Activated effector memory CD4-positive, alpha-beta T cell treated with anti-CD3 and anti-CD28 coated beads, Interleukin-2, amount 50 U/mL, for 16 hours (primary cell): ENCODE measurements around the gene LRRIQ1.
"Not testable (repeated sequence)": the region's sequence is repeated elsewhere in the genome, so short reads cannot be mapped to it uniquely, and the experiment has no call there.

Experiments used
- DNase-seq: peaks from one replicate; pipeline ENCODE4 v3.0.0-alpha.2; 2020

The LRRIQ1 gene, protein sequence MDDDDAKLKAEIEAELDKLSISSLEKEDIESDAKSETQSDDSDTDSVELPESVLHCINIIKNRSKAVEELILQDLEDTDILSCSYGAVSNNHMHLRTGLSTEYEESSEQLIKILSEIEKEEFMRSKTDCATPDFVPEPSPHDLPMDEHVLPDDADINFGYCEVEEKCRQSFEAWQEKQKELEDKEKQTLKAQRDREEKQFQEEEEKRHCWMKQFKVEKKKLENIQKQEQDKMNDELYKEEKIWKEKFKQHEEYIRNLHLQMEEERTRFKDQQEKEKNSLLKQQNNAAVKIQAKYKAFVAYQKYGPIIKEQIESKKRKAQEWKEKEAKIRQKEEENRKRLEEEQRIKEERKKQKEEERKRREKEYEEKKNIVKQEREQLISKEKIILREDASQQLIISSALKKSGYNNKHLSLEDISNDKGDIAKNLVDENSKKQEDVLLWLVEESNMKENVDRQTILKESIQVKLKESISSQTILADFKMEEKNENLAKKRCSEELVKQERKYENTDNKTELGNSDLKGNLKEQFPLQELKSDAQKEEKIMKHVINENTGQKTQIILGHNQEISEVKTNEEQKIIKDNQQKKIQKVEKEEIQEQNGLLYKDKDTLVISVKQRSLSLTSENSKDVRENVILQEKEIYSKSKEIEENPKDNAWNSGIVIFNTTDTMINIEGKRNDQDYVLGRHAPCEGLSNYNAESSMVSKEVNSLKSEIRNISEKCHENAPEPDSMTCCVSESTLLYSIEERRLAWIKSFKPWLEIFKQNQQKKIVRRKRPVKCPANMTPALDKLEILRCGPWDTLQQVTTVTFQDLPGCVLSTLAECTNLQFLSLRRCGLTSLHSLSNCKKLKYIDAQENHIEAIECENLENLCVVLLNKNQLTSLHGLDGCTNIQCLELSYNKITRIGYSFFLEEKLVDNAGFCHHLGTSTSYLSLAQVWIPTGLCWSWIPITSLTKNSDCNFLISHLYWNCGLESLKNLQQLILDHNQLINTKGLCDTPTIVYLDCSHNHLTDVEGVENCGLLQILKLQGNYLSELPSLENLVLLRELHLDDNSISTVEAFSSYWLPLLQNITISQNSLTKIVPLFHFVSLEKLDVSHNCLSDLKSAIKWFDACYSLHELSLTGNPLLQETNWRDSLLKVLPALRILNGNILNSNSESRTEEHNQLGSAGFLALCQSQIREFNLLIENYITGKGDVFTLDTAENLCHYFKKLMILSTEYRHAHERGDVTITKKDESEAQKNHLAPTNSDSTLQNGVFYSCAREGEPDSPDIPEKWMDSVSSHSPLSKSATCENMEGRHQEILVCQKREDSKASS (N-terminal part only)

DNA sequence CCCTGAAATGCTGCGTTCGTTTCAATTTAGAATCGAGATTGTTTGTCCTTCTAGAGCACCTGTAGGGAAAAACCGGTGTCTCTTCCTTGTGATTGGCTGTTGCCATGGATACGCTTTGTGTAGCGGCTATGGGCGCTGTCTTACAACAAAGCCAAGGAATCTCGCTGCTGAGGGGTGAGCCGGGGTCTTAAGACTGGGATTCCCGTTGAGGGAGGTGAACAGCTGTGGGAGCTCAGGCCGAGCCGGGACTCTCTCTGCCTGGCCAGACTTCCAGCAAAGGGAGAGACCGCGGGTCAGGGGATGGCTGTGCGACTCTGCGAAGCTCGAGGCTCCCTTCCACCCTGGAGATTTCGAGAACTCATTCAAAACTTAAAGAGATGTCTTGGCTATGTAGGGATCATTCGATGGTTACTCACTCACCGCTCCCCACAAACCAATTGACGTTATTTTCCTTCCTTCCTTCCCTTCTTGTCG is at the start of gene LRRIQ1, which contains the start of gene TSPAN19:
Gene LRRIQ1, plus strand, starts transcription at position 118 of the 474 bp plus-strand sequence. CDS start 1,826 bp downstream, outside the sequence.
Gene TSPAN19, minus strand, starts transcription at position 44 of the 474 bp plus-strand sequence. CDS start 6,331 bp downstream, outside the sequence.
- DNase-seq = no peak

DNA sequence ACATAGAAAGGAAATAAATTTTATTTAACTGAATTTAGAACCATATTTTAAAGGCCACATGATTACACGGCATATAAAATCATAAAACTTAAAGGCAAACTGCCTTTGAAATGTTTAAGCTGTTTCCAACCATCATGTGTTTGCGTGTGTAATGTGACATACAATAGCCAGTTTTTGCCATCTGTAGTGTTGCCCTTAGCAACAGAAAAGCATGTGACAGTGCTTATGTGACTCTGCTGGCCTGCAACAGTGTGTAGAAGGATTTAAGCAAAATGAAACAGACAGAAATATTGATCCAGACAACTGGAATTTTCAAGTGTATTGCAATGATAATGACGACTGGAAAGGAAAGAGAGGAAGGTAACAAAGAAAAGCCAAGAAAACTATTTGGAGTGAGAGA is 49.6 kb upstream of the LRRIQ1 start:
- no peak for DNase-seq

DNA sequence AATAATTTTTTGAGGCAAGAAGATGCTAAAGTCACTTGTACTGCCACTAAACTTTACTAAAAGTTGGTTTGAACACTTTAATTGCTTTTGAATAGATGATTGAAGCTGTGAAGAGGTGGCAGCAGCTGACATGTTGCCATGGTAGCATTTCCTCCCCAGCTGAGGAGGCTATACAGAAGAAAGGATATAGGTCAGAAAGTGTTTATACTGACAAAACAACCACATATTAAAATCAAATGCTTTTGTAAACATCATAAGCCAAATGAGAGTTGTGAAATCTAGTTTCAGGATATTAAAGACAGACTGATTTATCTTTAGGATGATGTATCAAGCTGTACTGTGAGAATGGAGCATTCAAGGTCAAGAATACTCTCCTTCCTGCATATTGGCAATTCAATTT is 41.7 kb upstream of the LRRIQ1 start:
- no peak for DNase-seq

DNA sequence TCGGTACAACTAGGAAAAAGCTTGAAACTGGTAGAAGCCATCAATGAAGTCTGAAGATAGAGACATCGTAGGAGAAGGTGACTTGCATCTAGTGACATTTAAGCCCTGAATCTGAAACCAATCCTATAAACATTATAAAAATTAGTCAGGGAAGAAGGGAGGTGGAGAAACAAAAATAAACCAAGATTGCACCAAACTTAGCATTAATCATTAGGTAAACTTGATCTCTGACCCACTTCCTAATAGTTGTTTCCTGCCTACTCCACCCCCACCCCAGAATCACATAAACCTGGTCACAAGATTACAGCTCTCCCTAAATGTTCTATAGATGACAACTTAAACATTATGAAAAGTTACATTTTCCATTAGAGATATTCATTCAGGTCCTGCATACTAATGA is 40.5 kb upstream of the LRRIQ1 start:
- no peak for DNase-seq

DNA sequence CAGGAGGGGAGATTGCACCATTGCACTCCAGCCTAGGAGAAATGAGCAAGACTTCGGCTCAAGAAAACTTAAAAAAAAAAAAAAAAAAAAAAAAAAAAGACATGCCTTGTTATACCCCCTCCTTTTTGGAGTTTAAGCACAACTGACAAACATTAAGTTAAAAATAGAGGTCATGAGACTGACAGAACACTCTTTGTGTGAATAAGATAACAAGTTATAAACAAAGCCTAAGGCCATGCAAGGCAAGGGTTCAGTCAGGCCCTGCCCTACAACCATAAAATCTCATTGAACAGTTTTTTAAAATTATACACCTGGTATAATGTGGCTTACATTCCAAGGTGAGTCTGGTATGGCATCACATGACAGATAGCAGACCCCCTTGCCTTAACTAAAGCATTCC is 39.4 kb upstream of the LRRIQ1 start:
- DNase-seq = no peak

DNA sequence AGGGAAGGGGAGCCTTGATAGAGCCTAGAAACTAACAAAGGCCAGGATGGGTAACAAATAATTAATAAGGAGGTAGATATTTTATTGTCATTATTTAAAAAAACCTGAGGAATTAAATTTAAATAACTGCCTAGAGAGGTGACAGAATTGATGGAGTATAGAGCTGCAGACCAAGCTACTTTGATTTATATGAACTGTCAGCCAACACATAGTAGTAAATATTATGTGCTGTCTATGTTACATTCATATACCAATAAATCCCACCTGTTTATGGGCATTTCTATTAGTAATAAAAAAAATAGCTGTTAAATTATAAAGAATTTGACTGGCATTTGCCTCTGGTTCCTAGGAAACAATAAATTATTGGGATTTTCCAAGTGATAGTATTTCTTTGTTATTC is 37.8 kb upstream of the LRRIQ1 start:
- DNase-seq = no peak

DNA sequence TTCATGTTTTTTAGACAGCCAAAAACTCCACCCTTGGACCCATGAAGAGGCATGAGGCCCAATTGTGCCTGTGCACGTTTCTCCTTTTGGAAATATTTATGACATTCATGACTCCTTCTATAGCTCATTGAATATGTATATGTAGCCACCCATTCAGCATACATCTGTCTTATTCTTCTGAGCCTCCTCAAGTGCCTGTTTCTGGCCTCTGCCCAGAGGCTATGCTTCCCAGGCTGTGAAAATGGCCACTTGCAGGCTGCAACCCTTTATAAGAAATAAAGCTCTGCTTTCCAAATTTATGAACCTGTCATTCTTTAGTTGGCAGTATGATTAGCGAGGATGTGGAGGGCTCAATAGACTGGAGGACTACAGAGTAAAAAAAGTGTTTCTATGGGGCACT is 35.4 kb upstream of the LRRIQ1 start:
- no peak for DNase-seq

DNA sequence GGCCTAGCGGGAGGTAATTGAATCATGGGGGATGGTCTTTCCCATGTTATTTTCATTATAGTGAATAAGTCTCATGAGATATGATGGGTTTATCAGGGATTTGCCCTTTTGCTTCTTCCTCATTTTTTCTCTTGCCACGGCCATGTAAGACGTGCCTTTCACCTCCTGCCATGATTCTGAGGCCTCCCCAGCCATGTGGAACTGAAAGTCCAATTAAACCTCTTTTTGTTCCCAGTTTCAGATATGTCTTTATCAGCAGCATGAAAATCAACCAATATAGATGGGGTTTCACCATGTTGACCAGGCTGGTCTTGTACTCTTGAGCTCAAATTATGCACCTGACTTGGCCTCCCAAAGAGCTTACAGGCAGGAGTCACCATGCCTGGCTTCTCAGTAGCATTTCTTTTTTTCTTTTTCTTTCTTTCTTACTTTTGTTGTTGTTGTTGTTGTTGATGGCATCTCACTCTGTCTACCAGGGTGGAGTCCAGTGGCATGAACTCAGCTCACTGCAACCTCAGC is 33.3 kb upstream of the LRRIQ1 start:
- no peak for DNase-seq

DNA sequence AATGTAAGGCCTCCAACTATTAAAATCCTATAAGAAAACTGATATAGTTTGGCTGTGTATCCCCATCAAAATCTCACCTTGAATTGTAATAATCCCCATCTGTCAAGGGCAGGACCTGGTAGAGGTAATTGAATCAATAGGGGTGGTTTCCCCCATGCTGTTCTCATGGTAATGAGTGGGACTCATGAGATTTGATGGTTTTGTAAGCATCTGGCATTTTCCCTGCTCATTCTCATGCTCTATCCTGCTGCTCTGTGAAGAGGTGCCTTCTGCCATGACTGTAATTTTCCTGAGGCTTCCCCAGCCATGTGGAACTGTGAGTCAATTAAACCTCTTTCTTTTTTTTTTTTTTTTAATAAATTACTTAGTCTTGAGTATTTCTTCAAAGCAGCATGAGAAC is 31.9 kb upstream of the LRRIQ1 start:
- DNase-seq = no peak

DNA sequence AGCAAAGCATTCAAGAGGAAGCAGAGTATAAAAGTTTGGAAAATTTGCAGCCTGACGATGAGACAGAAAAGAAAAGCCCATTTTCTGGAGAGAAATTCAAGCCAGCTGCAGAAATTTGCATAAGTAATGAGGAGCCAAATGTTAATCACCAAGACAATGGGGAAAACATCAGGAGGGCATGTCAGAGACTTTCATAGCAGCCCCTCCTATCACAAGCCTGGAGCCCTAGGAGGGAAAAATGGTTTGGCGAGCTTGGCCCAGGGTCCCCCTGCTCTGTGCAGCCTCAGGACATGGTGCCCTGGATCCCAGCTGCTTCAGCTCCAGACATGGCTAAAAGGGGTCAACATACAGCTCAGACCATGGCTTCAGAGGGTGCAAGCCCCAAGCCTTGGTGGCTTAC is 31.1 kb upstream of the LRRIQ1 start:
- DNase-seq = not testable (repeated sequence)

DNA sequence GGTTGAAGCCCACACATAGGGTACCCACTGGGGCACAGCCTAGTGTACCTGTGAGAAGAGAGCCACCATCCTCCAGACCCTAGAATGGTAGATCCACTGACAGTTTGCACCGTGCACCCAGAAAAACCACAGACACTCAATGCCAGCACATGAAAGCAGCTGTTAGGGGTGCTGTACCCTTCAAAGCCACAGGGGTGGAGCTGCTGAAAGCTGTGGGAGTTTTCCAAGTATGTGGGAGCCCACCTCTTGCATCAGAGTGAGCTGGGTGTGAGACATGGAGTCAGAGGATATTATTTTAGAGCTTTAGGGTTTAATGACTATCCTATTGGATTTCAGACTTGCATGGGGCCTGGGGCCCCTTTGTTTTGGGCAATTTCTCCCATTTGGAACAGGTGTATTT is 30.5 kb upstream of the LRRIQ1 start:
- no peak for DNase-seq

DNA sequence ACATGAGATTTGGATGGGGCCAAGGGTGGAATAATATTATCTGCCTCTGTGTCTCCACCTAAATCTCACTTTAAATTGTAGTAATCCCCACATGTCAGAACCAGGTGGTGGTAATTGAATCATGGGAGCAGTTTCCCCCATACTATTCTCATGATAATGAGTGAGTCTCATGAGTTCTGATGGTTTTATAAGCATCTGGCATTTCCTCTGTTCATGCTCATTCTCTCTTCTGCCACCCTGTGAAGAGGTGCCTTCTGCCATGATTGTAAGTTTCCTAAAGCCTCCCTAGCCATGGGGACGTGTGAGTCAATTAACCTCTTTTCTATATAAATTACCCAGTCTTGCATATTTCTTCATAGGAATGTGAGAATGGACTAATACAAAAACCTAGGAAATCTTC is 29.9 kb upstream of the LRRIQ1 start:
- DNase-seq = no peak

DNA sequence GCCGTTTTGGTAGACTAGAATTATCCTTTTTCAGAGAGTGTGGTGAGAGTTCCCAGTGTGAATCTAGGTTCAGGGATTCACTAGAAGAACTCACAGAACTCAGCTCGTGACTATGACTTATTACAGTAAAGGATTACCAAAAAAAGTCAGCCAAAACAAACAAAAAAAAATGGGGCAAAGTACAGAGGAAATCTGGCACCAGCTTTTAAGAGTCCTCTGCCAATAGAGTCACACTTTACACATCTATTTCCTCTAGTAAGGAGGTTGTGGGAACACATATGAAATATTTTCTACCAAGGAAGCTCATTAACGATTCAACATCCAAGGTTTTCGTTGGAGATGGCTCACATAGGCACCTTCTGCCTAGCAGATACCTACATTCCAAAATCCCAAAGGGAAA is 28.3 kb upstream of the LRRIQ1 start:
- no peak for DNase-seq

DNA sequence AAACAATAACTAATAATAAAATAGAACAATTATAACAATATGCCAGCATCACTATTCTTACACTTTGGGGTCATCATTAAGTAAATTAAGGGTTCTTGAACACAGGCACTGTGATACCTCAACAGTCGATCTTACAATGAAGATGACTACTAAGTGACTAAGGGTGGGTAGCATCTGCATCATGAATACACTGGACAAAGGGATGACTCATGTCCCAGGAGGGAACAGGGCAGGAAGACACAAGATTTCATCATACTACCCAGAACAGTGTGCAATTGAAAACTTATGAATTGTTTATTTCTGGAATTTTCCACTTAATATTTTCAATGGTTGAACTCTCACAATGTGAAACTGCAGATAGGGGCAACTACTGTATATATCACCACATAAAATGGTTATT is 19.7 kb upstream of the LRRIQ1 start:
- DNase-seq = no peak

DNA sequence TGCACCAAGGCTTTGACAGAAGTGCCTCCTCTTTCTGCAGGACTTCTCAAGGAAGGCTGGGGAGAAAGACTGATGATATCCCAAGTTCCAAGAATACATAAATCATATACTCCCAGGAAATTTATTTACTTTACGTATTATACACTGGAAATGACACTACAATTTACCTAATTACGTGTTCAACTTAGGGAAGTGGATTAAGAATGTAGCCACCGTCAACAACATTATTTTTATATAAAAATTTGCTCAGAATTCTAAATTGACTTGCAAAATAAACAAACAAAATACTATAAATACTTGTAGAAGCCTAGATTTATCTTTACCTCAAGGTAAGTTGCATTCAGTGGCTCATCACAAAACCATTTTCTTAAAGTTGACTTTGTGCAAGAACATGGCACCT is 19.0 kb upstream of the LRRIQ1 start:
- DNase-seq = no peak

DNA sequence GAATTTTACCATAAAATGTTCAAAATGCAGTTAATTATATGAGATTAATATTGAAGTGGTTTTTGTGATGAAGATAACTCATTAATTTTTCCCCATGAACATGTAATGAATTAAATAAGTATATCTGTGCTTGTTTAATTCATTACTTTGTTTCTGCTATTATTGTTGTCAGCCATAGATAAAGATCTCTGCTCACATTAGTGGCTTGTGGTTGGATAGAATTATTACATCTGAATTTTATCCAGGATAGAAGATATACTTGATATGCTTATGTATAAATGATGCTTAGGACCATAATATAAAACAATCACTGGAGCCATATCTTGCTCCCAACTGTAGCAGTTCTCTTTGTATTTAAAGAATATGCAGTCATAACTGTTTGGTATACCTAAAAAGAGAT is 18.5 kb upstream of the LRRIQ1 start:
- no peak for DNase-seq

DNA sequence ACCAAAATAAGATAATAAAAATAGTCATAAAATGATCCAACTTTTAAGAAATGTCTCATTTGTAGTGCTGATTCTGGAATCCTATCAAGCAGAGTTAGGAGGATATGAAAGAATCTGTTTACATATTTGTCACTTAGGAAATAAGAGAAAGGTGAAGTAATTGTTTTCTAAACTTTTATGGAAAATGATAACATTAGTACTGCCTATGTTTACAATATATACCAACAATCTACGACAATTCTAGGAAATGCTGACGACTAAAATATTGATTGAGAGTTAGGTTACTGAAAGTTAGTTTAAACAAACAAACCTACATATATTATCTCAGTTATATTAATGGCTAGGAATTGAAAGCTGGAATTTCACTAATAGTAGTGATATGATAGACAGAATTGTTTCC is 18.1 kb upstream of the LRRIQ1 start:
- DNase-seq = no peak

DNA sequence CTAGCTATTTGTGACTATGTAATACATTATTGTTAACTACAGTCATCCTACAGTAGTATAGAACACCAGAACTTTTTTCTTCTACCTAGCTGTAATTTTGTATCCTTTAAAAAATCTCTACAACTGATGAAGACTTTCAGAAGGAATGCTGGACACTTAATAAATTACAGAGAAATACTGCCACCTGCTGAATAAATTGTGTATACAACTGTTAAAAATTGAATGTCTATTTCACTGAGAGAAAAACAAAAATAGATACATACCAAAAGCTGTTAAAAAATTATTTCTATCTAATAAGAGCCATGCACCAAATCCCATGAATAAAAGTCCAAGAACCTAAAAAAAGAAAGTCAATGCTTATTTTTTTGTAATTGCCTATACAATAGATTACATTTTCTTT is 6.7 kb upstream of the LRRIQ1 start:
- no peak for DNase-seq

DNA sequence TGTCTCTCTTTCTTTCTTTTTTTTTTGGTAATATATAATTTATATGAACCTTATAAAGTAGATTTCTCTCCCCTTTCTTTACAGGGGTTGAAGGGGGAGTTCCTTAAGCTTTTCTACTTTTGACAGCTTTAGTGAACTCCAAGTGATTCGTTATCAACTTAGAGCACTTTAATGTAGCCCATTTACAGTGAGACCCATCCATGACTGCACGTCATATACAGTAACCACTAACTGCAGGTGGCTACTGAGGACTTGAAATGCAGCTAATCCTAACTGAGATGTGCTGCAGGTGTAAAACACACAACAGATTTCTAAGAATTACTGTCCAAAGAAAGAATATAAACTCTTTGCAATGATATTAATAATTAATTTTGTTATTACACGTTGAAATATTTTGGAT is 582 bp downstream of the LRRIQ1 start:
- DNase-seq = no peak

DNA sequence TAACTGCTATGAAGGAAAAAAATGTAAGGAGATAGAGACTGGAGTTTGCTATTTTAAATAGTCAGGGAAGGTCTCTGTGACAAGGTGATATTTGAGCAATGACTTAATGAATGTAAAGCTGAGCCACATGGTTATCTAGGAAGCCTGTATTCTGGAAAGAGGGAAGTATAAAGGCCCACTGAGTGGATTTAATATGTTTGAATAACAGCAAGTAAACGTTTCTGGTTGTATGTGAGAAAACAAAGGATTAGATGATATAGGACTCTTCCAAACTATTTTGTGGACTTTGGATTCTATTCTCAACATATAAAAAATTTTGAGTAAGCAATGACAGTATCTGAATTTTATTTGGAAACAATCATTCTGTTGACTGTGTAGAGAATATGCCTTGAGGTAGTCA is 5.2 kb downstream of the LRRIQ1 start:
- DNase-seq = no peak

DNA sequence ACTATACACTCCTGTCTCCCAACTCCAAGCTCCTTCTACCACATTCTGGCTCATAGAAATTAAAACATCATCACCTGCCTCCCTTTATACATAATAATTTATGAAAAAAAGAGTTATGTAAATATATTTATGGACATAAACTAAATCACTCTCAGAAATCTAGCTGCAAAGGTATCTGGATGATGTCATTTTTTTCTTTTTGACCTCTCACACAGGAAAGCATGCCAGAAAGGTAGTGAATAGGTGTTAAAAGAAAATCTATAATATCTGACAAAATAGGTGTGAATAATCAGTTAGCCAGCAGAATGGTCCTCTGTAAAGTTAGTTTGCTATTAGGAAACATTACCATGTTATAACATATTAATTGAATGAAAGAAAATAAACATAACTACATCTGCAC is 7.7 kb downstream of the LRRIQ1 start:
- DNase-seq = no peak

DNA sequence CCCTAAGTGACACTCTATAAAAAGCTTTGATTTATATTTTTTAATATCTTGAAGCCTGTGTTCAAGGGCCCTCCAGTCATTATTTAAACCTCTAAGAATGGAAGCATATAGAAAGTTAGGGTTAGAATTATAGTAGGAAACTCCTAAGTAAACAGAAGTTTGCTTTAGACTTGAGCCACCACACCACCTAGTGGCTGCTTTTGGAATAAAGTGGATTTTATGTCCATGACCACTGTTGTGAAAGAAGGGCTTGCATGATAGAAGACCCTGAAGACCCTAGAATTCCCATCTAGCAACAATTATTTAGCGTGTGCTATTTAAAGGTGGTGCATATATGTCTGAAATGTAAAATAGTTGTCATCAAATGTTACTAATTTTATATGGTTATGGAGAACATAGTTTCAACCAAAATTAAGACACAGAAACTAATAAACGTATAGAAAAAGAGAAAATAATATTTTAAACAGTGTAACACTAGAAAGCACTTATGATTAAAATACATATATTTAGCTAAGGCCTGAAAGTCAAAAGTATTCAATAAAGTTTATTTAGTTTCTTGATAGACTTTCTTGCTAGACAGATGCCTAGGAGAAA is 21.3 kb downstream of the LRRIQ1 start:
- DNase-seq = no peak
